ENCODE data around the gene PTPRD. TPM values are rescaled to one million over a fixed set of nuclear protein-coding genes. Genes with fewer than 3 reads are reported as not detected.
A peak's percentile ranks its signal among the peaks of the same experiment; 100 is the strongest.

The PTPRD gene
- total RNA-seq, 2 donors from 2014 or later, result 60.1 to 75.7 TPM

GRCh38 chr9:9612755-9613154 lies 1000.0 kb downstream of the PTPRD start:
- no peaks in the 10 kb centered on the region for H3K27me3 ChIP-seq
- no peak for TF ChIP-seq CTCF (IDR thresholded peaks at IDR 0.05)
- intact Hi-C loops (cut with DNase I), result no loop called here
- no peak overlapping the region for H3K9ac ChIP-seq (ENCODE audit: low read depth in 2 of 2, low read length in 2 of 2)
- no peak overlapping the region for H3K4me3 ChIP-seq
- no peaks in the 10 kb centered on the region for H3K36me3 ChIP-seq
- H3K9me3 ChIP-seq, result no peaks in the 10 kb centered on the region
- no peaks in the 10 kb centered on the region for H3K4me1 ChIP-seq
- no peak overlapping the region for H3K27ac ChIP-seq
- DNase-seq, result no peak

DNA sequence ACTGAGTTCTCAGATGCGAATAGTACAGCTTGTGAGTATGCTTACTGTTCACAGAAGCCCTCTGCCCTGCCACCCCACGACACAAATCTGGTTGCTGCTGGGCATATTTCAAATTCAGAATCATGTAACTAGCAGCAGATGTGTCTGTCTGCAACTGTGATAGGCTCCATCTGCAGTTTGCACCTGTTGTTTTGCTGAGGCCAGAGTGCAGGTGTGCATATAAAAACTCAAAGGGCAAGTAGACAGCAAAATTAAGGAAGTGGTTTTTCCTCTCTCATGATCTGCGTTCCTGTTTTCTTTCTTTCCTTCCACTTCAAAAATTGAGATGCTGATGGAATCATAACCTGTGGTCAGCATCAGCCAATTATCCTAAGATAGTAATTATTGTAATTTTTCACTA lies 1000.5 kb downstream of the PTPRD start:
- no peak overlapping the region for H3K27ac ChIP-seq
- no peaks in the 10 kb centered on the region for H3K9me3 ChIP-seq
- no peaks in the 10 kb centered on the region for H3K4me1 ChIP-seq
- no peaks in the 10 kb centered on the region for H3K36me3 ChIP-seq
- no peak overlapping the region for H3K9ac ChIP-seq (ENCODE audit: low read depth in 2 of 2, low read length in 2 of 2)
- TF ChIP-seq CTCF (IDR thresholded peaks at IDR 0.05), result no peak
- H3K27me3 ChIP-seq, result no peaks in the 10 kb centered on the region
- H3K4me3 ChIP-seq, result no peak overlapping the region
- intact Hi-C loops (cut with DNase I), result no loop called here
- DNase-seq, result peak; percentile 19

GRCh38 chr9:9605681-9606080 lies 1007.1 kb downstream of the PTPRD start:
- no peaks in the 10 kb centered on the region for H3K36me3 ChIP-seq
- H3K9me3 ChIP-seq, result no peaks in the 10 kb centered on the region
- no peaks in the 10 kb centered on the region for H3K4me1 ChIP-seq
- no peaks in the 10 kb centered on the region for H3K27me3 ChIP-seq
- no peak overlapping the region for H3K4me3 ChIP-seq
- no peak for TF ChIP-seq CTCF (IDR thresholded peaks at IDR 0.05)
- no peak overlapping the region for H3K9ac ChIP-seq (ENCODE audit: low read depth in 2 of 2, low read length in 2 of 2)
- no peak for DNase-seq
- intact Hi-C loops (cut with DNase I), result loop anchor here (2.0 kb wide), 1 partner anchor 185 kb away; no protein-coding TSS in a partner anchor
- no peak overlapping the region for H3K27ac ChIP-seq

DNA sequence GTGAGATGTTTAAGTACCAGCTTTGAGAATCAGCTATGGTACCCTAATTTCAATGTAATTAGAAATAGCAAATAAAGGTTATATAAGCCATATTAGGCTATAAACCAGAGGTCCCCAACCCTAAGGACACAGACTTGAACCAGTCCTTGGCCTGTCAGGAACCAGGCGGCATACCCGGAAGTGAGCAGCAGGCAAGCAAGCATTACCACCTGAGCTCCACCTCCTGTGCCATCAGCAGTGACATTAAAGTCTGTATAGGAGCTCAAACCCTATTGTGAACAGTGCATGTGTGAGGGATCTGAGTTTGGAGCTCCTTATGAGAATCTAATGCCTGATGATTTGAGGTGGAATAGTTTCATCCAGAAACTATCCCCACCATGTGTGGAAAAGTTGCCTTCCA lies 1009.5 kb downstream of the PTPRD start:
- Histone ChIP-seq H3K27me3 (no peaks in the 10 kb centered on the region), H3K9me3 (no peaks in the 10 kb centered on the region), H3K9ac (ENCODE audit: low read depth in 2 of 2, low read length in 2 of 2) (no peak overlapping the region), H3K36me3 (no peaks in the 10 kb centered on the region), H3K4me1 (no peaks in the 10 kb centered on the region), H3K4me3 (no peak overlapping the region), H3K27ac (no peak overlapping the region)
- no peak for DNase-seq
- TF ChIP-seq CTCF (IDR thresholded peaks at IDR 0.05), result no peak
- intact Hi-C loops (cut with DNase I), result no loop called here

- Histone ChIP-seq H3K27ac (no peak overlapping the region), H3K36me3 (no peaks in the 10 kb centered on the region), H3K27me3 (no peaks in the 10 kb centered on the region), H3K4me3 (no peak overlapping the region), H3K9ac (ENCODE audit: low read depth in 2 of 2, low read length in 2 of 2) (no peak overlapping the region), H3K4me1 (no peaks in the 10 kb centered on the region), H3K9me3 (no peaks in the 10 kb centered on the region)
- no peak for DNase-seq
- no peak for TF ChIP-seq CTCF (IDR thresholded peaks at IDR 0.05)
- intact Hi-C loops (cut with DNase I), result loop anchor here (10.0 kb wide), 1 partner anchor 346 kb away; no protein-coding TSS in a partner anchor
These were observed 1014.1 kb downstream of the PTPRD start for GRCh38 chr9:9598723-9599122.
